ENCODE measurements around the gene CAMK2D.

The CAMK2D gene

DNA sequence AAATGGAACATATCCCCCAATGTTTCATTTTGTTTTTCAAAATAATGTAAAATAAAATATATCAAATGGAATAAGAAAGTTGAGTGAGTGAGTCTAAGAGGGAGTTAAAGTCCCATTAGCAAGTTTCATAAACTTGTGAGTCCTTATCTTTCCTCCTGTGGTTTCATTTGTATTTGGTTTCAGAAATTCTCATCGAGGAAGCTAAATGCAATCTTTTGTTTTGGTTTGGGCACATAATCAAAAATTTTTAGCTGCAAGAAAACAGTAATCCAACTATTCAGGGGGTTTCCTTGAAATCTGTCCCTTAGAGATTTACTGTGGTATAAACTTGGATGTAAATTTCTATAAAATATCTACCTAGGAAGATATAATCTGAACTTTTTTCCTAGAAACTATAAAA is 124.2 kb downstream of the CAMK2D start:
- Histone ChIP-seq H3K9me3 (ENCODE audit: control insufficient read depth in 5 of 5, low read length in 5 of 5) (no peaks in the 10 kb centered on the region), H3K4me3 (ENCODE audit: low read depth in 1 of 5, low read length in 5 of 5) (no peak overlapping the region), H3K4me1 (ENCODE audit: control insufficient read depth in 5 of 5, insufficient read depth in 5 of 5, low read length in 5 of 5) (peaks cover 0 to 18% (median 9%) of the 10 kb centered on the region in 5 donors), H3K36me3 (ENCODE audit: control insufficient read depth in 5 of 5, insufficient read depth in 5 of 5, low read length in 5 of 5) (no peaks in the 10 kb centered on the region), H3K27me3 (ENCODE audit: control insufficient read depth in 5 of 5, insufficient read depth in 4 of 5, low read length in 5 of 5) (no peaks in the 10 kb centered on the region), H3K27ac (ENCODE audit: low read depth, low read length) (no peak overlapping the region), H3K9ac (ENCODE audit: low read length in 5 of 5) (no peak overlapping the region)

DNA sequence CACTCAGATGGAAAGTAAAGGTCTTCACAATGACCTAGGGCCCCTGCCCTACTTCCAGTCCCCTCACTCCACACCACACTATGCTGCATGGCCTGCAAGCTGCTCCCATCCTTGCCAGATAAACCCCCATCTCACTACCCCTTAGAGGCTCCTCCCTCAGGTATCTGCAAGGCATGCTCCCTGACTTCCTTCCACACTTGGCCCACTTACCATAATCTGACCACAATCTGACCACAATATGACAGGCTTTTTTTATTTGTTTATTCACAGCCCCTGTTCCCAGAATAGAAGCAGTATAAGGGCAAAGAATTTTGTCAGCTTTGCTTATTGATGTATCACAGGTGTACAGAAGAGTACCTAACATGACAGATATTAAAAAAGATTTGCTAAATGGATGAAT is 124.7 kb downstream of the CAMK2D start:
- Histone ChIP-seq H3K36me3 (ENCODE audit: control insufficient read depth in 5 of 5, insufficient read depth in 5 of 5, low read length in 5 of 5) (no peaks in the 10 kb centered on the region), H3K9ac (ENCODE audit: low read length in 5 of 5) (no peak overlapping the region), H3K4me1 (ENCODE audit: control insufficient read depth in 5 of 5, insufficient read depth in 5 of 5, low read length in 5 of 5) (peaks cover 0 to 17% (median 9%) of the 10 kb centered on the region in 5 donors), H3K27me3 (ENCODE audit: control insufficient read depth in 5 of 5, insufficient read depth in 4 of 5, low read length in 5 of 5) (no peaks in the 10 kb centered on the region), H3K9me3 (ENCODE audit: control insufficient read depth in 5 of 5, low read length in 5 of 5) (no peaks in the 10 kb centered on the region), H3K4me3 (ENCODE audit: low read depth in 1 of 5, low read length in 5 of 5) (no peak overlapping the region), H3K27ac (ENCODE audit: low read depth, low read length) (no peak overlapping the region)

DNA sequence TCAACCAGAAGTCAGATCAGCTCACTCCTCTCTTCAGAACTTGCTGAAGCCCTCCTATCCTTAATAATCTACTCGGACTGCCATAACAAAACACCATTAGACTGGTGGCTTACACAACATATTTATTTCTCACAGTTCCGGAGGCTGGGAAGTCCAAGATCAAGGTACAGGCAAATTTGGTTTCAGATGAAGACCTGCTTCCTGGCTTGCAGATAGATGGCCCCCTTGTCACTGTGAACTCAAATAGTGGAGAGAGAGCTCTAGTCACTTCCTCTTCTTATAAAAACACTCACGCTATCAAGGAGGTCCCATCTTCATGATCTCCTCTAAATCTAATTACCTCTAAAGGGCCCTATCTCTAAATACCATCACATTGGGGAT is 125.1 kb downstream of the CAMK2D start:
- Histone ChIP-seq H3K27me3 (ENCODE audit: control insufficient read depth in 5 of 5, insufficient read depth in 4 of 5, low read length in 5 of 5) (no peaks in the 10 kb centered on the region), H3K4me1 (ENCODE audit: control insufficient read depth in 5 of 5, insufficient read depth in 5 of 5, low read length in 5 of 5) (peaks cover 0 to 17% (median 9%) of the 10 kb centered on the region in 5 donors), H3K4me3 (ENCODE audit: low read depth in 1 of 5, low read length in 5 of 5) (no peak overlapping the region), H3K27ac (ENCODE audit: low read depth, low read length) (no peak overlapping the region), H3K9ac (ENCODE audit: low read length in 5 of 5) (no peak overlapping the region), H3K9me3 (ENCODE audit: control insufficient read depth in 5 of 5, low read length in 5 of 5) (no peaks in the 10 kb centered on the region), H3K36me3 (ENCODE audit: control insufficient read depth in 5 of 5, insufficient read depth in 5 of 5, low read length in 5 of 5) (no peaks in the 10 kb centered on the region)

DNA sequence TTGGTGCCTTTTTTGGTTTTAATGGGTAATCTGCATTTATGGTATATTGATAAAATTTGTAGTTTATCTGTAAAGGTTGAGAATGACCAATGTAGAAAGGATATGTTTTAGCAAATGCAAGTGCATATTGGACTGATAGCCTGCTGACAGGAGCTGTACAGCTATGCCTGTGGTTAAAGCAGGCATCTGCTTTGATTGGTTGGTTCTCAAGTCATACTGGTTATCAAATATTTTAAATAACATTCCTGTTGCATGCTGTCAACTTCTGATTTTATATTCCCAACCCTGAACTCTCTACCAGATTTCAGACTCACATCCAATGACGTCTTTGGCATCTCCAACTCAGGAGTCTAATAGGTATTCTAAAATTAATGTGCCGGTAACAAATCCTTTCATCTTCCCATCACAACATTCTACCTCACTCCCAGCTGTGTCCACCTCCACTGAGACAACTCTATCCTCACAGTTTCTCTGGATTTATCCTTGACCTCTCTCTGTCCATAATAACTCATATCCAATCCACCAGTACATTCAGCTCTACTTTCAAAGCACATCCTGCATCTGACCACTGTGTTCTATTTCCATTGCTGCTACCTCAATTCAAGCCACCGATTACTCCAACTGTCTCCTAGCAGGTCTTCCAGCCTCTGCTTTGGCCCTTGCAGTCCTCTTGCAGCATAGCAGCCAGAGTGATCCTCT is 125.7 kb downstream of the CAMK2D start:
- H3K9me3 ChIP-seq (ENCODE audit: control insufficient read depth in 5 of 5, low read length in 5 of 5), result no peaks in the 10 kb centered on the region
- no peak overlapping the region for H3K27ac ChIP-seq (ENCODE audit: low read depth, low read length)
- no peaks in the 10 kb centered on the region for H3K36me3 ChIP-seq (ENCODE audit: control insufficient read depth in 5 of 5, insufficient read depth in 5 of 5, low read length in 5 of 5)
- no peaks in the 10 kb centered on the region for H3K27me3 ChIP-seq (ENCODE audit: control insufficient read depth in 5 of 5, insufficient read depth in 4 of 5, low read length in 5 of 5)
- no peak overlapping the region for H3K9ac ChIP-seq (ENCODE audit: low read length in 5 of 5)
- peaks cover 0 to 18% (median 9%) of the 10 kb centered on the region in 5 donors for H3K4me1 ChIP-seq (ENCODE audit: control insufficient read depth in 5 of 5, insufficient read depth in 5 of 5, low read length in 5 of 5)
- H3K4me3 ChIP-seq (ENCODE audit: low read depth in 1 of 5, low read length in 5 of 5), result no peak overlapping the region

DNA sequence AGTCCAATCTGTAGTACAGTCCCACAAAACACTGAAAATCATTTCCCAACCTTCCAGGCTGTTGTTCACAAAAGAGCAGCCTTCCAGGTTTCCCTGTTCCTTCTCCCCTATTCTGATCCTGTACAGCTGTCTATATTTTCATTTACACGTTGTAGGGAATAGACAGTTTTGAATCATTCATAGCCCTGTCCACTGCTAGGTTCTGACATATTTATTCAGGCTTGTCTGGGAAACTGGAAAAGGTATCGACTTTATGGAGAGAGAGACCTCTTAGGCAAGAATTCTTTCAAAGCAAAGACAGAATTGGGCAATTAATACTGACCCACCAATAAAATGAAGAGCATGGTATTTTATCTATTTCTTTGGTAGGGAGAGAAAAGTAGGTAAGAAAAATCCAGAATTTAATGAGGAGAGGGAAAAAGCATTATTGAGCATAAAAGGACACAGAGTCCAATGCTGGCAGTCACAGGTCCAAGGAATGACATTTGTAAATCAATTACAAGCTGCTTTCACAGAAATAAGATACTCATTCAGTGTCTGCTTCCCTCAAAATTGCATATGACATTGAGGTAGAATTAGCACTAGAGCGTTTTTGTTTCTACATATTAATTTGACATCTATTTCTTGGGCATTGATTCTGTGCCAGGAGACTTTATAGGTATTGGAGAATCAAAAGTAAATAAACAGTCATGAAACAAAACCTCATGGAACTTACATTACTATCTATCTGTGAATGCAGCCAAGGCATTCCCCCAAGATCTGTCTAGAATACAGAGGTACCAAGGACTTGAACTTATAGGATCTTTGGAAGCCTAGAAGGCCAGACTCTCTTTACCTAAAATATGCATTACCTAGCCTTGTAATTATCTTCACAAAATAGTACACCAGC is 127.2 kb downstream of the CAMK2D start:
- no peak overlapping the region for H3K9ac ChIP-seq (ENCODE audit: low read length in 5 of 5)
- H3K27me3 ChIP-seq (ENCODE audit: control insufficient read depth in 5 of 5, insufficient read depth in 4 of 5, low read length in 5 of 5), result no peaks in the 10 kb centered on the region
- H3K9me3 ChIP-seq (ENCODE audit: control insufficient read depth in 5 of 5, low read length in 5 of 5), result no peaks in the 10 kb centered on the region
- H3K36me3 ChIP-seq (ENCODE audit: control insufficient read depth in 5 of 5, insufficient read depth in 5 of 5, low read length in 5 of 5), result no peaks in the 10 kb centered on the region
- H3K4me1 ChIP-seq (ENCODE audit: control insufficient read depth in 5 of 5, insufficient read depth in 5 of 5, low read length in 5 of 5), result peaks cover 0 to 23% (median 16%) of the 10 kb centered on the region in 5 donors
- no peak overlapping the region for H3K27ac ChIP-seq (ENCODE audit: low read depth, low read length)
- no peak overlapping the region for H3K4me3 ChIP-seq (ENCODE audit: low read depth in 1 of 5, low read length in 5 of 5)

DNA sequence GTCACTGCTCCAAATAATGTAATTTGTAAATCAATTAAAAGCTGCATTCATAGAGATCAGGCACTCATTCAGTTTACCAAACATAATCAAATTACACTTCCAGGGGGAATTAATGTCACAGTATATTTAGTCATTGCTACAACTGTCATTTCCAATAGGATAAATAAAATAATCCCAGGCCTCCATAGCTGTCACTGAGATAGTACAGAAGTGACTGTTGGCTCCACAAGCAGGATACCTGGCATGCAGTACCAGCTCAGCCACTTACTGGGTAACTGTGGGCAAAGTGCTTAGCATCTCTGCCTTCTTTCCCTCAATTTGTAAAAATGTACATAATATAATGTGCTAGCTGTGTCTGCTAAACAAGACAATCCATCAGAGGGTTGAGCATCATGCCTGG is 128.1 kb downstream of the CAMK2D start:
- peaks cover 0 to 28% (median 17%) of the 10 kb centered on the region in 5 donors for H3K4me1 ChIP-seq (ENCODE audit: control insufficient read depth in 5 of 5, insufficient read depth in 5 of 5, low read length in 5 of 5)
- no peak overlapping the region for H3K27ac ChIP-seq (ENCODE audit: low read depth, low read length)
- H3K27me3 ChIP-seq (ENCODE audit: control insufficient read depth in 5 of 5, insufficient read depth in 4 of 5, low read length in 5 of 5), result no peaks in the 10 kb centered on the region
- no peak overlapping the region for H3K4me3 ChIP-seq (ENCODE audit: low read depth in 1 of 5, low read length in 5 of 5)
- H3K36me3 ChIP-seq (ENCODE audit: control insufficient read depth in 5 of 5, insufficient read depth in 5 of 5, low read length in 5 of 5), result no peaks in the 10 kb centered on the region
- no peak overlapping the region for H3K9ac ChIP-seq (ENCODE audit: low read length in 5 of 5)
- no peaks in the 10 kb centered on the region for H3K9me3 ChIP-seq (ENCODE audit: control insufficient read depth in 5 of 5, low read length in 5 of 5)

DNA sequence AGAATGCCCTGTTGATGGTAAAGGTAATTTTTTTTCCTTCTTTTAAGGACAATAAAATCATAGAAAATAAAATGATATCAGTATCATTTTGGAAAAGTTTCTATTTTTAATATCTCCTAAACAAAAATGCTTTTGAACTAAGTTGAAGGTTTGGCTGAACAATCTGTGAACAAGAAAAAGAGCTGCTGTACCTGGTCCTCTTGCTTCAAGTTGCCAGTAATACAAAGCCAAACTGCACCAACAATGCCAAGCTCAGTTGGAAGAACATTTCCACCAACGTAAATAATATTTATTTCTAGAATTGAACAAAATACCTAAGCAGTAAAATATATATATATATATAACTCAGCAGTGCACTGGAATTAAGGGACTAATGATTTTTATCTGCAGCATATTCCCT is 132.8 kb downstream of the CAMK2D start:
- Histone ChIP-seq H3K9ac (ENCODE audit: low read length in 5 of 5) (no peak overlapping the region), H3K27ac (ENCODE audit: low read depth, low read length) (no peak overlapping the region), H3K36me3 (ENCODE audit: control insufficient read depth in 5 of 5, insufficient read depth in 5 of 5, low read length in 5 of 5) (no peaks in the 10 kb centered on the region), H3K9me3 (ENCODE audit: control insufficient read depth in 5 of 5, low read length in 5 of 5) (no peaks in the 10 kb centered on the region), H3K4me3 (ENCODE audit: low read depth in 1 of 5, low read length in 5 of 5) (no peak overlapping the region), H3K27me3 (ENCODE audit: control insufficient read depth in 5 of 5, insufficient read depth in 4 of 5, low read length in 5 of 5) (no peaks in the 10 kb centered on the region), H3K4me1 (ENCODE audit: control insufficient read depth in 5 of 5, insufficient read depth in 5 of 5, low read length in 5 of 5) (peaks cover 0 to 25% (median 7%) of the 10 kb centered on the region in 5 donors)

DNA sequence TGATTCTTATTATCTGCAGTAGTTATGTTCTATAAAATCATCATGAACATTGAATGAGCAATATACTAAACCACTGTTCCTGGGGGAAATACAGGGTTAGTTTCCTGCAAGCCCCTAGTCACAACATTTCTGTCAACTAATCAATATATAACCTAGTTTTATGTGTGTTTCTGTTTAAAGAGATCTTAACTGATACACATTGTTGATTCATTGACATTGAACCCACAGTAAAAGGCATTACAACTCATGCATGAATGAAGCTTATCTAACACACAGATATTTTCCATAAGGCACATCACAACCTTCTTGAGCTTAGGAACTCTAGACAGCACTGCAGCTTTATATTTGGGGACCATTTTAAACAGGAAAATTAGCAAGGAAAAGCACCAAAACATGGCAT is 134.2 kb downstream of the CAMK2D start:
- Histone ChIP-seq H3K36me3 (ENCODE audit: control insufficient read depth in 5 of 5, insufficient read depth in 5 of 5, low read length in 5 of 5) (no peaks in the 10 kb centered on the region), H3K9me3 (ENCODE audit: control insufficient read depth in 5 of 5, low read length in 5 of 5) (no peaks in the 10 kb centered on the region), H3K27me3 (ENCODE audit: control insufficient read depth in 5 of 5, insufficient read depth in 4 of 5, low read length in 5 of 5) (no peaks in the 10 kb centered on the region), H3K4me1 (ENCODE audit: control insufficient read depth in 5 of 5, insufficient read depth in 5 of 5, low read length in 5 of 5) (peaks cover 0 to 25% (median 7%) of the 10 kb centered on the region in 5 donors), H3K27ac (ENCODE audit: low read depth, low read length) (no peak overlapping the region), H3K9ac (ENCODE audit: low read length in 5 of 5) (no peak overlapping the region), H3K4me3 (ENCODE audit: low read depth in 1 of 5, low read length in 5 of 5) (no peak overlapping the region)

DNA sequence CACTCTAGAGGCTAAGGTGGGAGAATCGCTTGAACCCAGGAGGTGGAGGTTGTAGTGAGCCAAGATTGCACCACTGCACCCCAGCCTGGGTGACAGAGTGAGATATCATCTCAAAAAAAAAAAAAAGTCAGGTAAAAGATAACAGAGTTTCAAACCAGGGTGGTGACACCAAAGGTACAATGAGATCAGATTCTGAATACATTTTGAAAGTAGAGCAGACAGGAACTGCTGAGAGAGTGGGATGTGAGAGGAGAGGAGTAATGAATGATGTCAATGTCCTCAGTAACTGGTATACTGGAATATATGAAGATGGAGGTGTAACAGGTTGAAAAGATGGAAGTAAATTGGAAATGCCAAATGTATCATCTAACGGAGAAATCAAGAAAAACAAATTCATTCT is 135.6 kb downstream of the CAMK2D start:
- Histone ChIP-seq H3K4me1 (ENCODE audit: control insufficient read depth in 5 of 5, insufficient read depth in 5 of 5, low read length in 5 of 5) (peaks cover 0 to 24% (median 7%) of the 10 kb centered on the region in 5 donors), H3K9ac (ENCODE audit: low read length in 5 of 5) (no peak overlapping the region), H3K4me3 (ENCODE audit: low read depth in 1 of 5, low read length in 5 of 5) (no peak overlapping the region), H3K36me3 (ENCODE audit: control insufficient read depth in 5 of 5, insufficient read depth in 5 of 5, low read length in 5 of 5) (no peaks in the 10 kb centered on the region), H3K9me3 (ENCODE audit: control insufficient read depth in 5 of 5, low read length in 5 of 5) (no peaks in the 10 kb centered on the region), H3K27ac (ENCODE audit: low read depth, low read length) (no peak overlapping the region), H3K27me3 (ENCODE audit: control insufficient read depth in 5 of 5, insufficient read depth in 4 of 5, low read length in 5 of 5) (no peaks in the 10 kb centered on the region)

DNA sequence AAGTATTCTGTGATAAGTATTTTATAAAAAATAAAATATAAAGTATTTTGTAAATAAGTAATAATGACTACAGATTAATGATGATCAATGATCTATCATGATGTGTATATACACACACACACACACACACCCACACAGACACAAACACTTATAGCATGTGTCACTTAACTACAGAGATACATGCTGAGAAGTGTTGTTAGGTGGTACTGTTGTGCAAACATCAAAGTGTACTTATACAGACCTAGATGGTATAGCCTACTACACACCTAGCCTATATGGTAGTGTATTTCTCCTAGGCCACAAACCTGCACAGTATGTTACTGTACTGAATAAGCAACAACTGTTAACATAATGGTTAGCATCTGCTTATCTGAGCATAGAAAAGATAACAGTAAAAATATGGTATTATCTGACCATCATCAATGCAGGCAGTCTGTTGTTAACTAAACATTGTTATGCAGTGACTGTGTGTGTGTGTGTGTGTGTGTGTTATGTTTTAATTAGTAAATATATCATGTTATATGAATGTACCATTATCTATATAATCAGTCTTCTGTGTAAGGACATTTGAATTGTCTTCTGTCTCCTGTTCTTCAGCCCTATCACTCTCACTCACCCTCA is 138.2 kb downstream of the CAMK2D start:
- Histone ChIP-seq H3K4me1 (ENCODE audit: control insufficient read depth in 5 of 5, insufficient read depth in 5 of 5, low read length in 5 of 5) (peaks cover 0 to 19% (median 0%) of the 10 kb centered on the region in 5 donors), H3K9ac (ENCODE audit: low read length in 5 of 5) (no peak overlapping the region), H3K4me3 (ENCODE audit: low read depth in 1 of 5, low read length in 5 of 5) (no peak overlapping the region), H3K27me3 (ENCODE audit: control insufficient read depth in 5 of 5, insufficient read depth in 4 of 5, low read length in 5 of 5) (no peaks in the 10 kb centered on the region), H3K27ac (ENCODE audit: low read depth, low read length) (no peak overlapping the region), H3K9me3 (ENCODE audit: control insufficient read depth in 5 of 5, low read length in 5 of 5) (no peaks in the 10 kb centered on the region), H3K36me3 (ENCODE audit: control insufficient read depth in 5 of 5, insufficient read depth in 5 of 5, low read length in 5 of 5) (no peaks in the 10 kb centered on the region)
